Activated naive CD8-positive, alpha-beta T cell treated with anti-CD3 and anti-CD28 coated beads, Interleukin-2, amount 50 U/mL, for 24 hours (primary cell): ENCODE measurements around the gene GLA.
A peak's percentile ranks its signal among the peaks of the same experiment; 100 is the strongest.

ENCODE experiments used
- ATAC-seq: fragments of 150-1000 bp; cut with Tn5 transposase; one replicate; pipeline ENCODE4 v1.10.0; 2021
- DNase-seq: peaks from one replicate; pipeline ENCODE4 v3.0.0; 2021
- H3K27ac Mint-ChIP-seq: one replicate; pipeline ENCODE4 v1.8.0; 2021; ENCODE audit warnings: mild to moderate bottlenecking, mixed read lengths
- H3K27me3 Mint-ChIP-seq: one replicate; pipeline ENCODE4 v1.8.0; 2021; ENCODE audit warnings: mixed read lengths
- H3K36me3 Mint-ChIP-seq: one replicate; pipeline ENCODE4 v1.8.0; 2021; ENCODE audit warnings: low read depth, mixed read lengths
- H3K4me1 Mint-ChIP-seq: one replicate; pipeline ENCODE4 v1.8.0; 2021; ENCODE audit warnings: mixed read lengths
- H3K4me3 Mint-ChIP-seq: one replicate; pipeline ENCODE4 v1.8.0; 2021; ENCODE audit warnings: mild to moderate bottlenecking, moderate library complexity, mixed read lengths
- H3K9me3 Mint-ChIP-seq: one replicate; pipeline ENCODE4 v1.8.0; 2021; ENCODE audit warnings: mixed read lengths

Gene GLA

GRCh38 chrX:101357166-101357795, 50.4 kb downstream of the GLA start:
- Mint-ChIP-seq H3K9me3 (no peaks in the 10 kb centered on the region), H3K27ac (no peak overlapping the region)

GRCh38 chrX:101349193-101349562, 58.5 kb downstream of the GLA start:
- Mint-ChIP-seq H3K27ac (peak overlapping the region; percentile 92), H3K27me3 (no peaks in the 10 kb centered on the region), H3K36me3 (peaks cover 10% of the 10 kb centered on the region), H3K4me1 (peaks cover 18% of the 10 kb centered on the region), H3K9me3 (no peaks in the 10 kb centered on the region), H3K4me3 (peak overlapping the region; percentile 88)
- no peak for DNase-seq
- ATAC-seq = no peak

More at GRCh38 chrX:101357166-101357795, 50.4 kb downstream of the GLA start:
- peaks cover 5% of the 10 kb centered on the region for H3K4me1 Mint-ChIP-seq
- no peaks in the 10 kb centered on the region for H3K36me3 Mint-ChIP-seq
- no peak for DNase-seq
- H3K27me3 Mint-ChIP-seq = no peaks in the 10 kb centered on the region
- ATAC-seq = no peak
- no peak overlapping the region for H3K4me3 Mint-ChIP-seq

GRCh38 chrX:101348452-101349192, 59.1 kb downstream of the GLA start, which contains the start of gene TIMM8A:
TIMM8A (minus strand) TSS chrX:101348742; CDS start chrX:101348664, 78 bp downstream.
- peaks cover 18% of the 10 kb centered on the region for H3K4me1 Mint-ChIP-seq
- no peaks in the 10 kb centered on the region for H3K27me3 Mint-ChIP-seq
- DNase-seq = peak; percentile 81
- ATAC-seq = peak; percentile 98
- peak within 1 kb of the TSS; percentile 92 for H3K27ac Mint-ChIP-seq
- H3K9me3 Mint-ChIP-seq = no peaks in the 10 kb centered on the region
- H3K36me3 Mint-ChIP-seq = peaks cover 13% of the 10 kb centered on the region
- H3K4me3 Mint-ChIP-seq = peak within 1 kb of the TSS; percentile 88

GRCh38 chrX:101347859-101348451, 59.8 kb downstream of the GLA start:
- no peak for DNase-seq
- Mint-ChIP-seq H3K4me1 (peaks cover 18% of the 10 kb centered on the region), H3K36me3 (peaks cover 13% of the 10 kb centered on the region), H3K4me3 (peak overlapping the region; percentile 88), H3K9me3 (no peaks in the 10 kb centered on the region), H3K27me3 (no peaks in the 10 kb centered on the region), H3K27ac (peak overlapping the region; percentile 92)
- ATAC-seq = no peak
